Adrenal gland (tissue), 5 donors: ENCODE measurements around the gene TM7SF2.

ENCODE experiments used
- POLR2A ChIP-seq, 2 donors: fragments of 450-650 bp; IDR thresholded peaks; one replicate each; pipeline ENCODE4 v1.6.1; 2017; ENCODE audit warnings: antibody characterized with exemption in 2 of 2, mild to moderate bottlenecking in 2 of 2, moderate library complexity in 1 of 2
- TF ChIP-seq, protein P1 (sequence below), 6 experiments: fragments of 450-650 bp in 4 of 6; fragments of 200-600 bp in 2 of 6; sonication (generic) in 1 of 6; IDR thresholded peaks; 1 replicate in 5 of 6; 2 replicates in 1 of 6; pipeline versions ENCODE4 v1.5.1 to v1.8.0; 2016 to 2021; ENCODE audit warnings: antibody characterized with exemption in 6 of 6, mild to moderate bottlenecking in 2 of 6, moderate library complexity in 1 of 6
- donor health status: DM: no; HTN: no; CAD: no.

DNA sequence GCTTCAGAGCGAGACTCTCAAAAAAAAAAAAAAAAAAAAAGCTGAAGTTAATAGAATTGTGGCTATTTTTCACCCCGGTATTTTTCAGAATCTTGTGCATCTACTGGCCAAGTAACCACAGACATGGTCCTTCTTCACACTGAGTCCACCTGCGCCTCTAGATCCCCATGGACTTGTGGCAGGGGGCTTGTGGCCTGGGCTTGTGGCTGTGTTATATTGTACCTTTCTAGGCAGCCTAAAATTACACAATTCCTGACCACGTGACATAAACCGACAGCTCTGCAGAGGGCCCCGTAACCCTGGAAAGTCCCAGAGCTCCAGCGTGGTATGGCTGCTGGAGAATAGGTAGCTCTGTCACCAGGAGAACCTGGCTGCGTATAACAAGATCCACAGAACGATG, 42.5 kb upstream of the TM7SF2 start:
- TF ChIP-seq, protein P1, sequence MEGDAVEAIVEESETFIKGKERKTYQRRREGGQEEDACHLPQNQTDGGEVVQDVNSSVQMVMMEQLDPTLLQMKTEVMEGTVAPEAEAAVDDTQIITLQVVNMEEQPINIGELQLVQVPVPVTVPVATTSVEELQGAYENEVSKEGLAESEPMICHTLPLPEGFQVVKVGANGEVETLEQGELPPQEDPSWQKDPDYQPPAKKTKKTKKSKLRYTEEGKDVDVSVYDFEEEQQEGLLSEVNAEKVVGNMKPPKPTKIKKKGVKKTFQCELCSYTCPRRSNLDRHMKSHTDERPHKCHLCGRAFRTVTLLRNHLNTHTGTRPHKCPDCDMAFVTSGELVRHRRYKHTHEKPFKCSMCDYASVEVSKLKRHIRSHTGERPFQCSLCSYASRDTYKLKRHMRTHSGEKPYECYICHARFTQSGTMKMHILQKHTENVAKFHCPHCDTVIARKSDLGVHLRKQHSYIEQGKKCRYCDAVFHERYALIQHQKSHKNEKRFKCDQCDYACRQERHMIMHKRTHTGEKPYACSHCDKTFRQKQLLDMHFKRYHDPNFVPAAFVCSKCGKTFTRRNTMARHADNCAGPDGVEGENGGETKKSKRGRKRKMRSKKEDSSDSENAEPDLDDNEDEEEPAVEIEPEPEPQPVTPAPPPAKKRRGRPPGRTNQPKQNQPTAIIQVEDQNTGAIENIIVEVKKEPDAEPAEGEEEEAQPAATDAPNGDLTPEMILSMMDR (IDR thresholded peaks at IDR 0.05), result no peak
- TF ChIP-seq POLR2A (IDR thresholded peaks at IDR 0.05), result no peak
